Sigmoid colon (tissue), 3 donors: Measurements from ENCODE around the gene ANK2.

Experiments used
- POLR2A ChIP-seq, 2 donors: fragments of 450-650 bp; IDR thresholded peaks; one replicate each; pipeline ENCODE4 v1.6.1; 2016; ENCODE audit warnings: antibody characterized with exemption in 2 of 2, mild to moderate bottlenecking in 2 of 2, moderate library complexity in 2 of 2
- TF ChIP-seq, protein P1 (sequence below), 4 experiments: fragments of 450-650 bp in 3 of 4; fragments of 200-600 bp in 1 of 4; IDR thresholded peaks; one replicate each; pipeline ENCODE4 v1.5.1; 2016 to 2019; ENCODE audit warnings: antibody characterized with exemption in 4 of 4, mild to moderate bottlenecking in 3 of 4, moderate library complexity in 2 of 4

DNA sequence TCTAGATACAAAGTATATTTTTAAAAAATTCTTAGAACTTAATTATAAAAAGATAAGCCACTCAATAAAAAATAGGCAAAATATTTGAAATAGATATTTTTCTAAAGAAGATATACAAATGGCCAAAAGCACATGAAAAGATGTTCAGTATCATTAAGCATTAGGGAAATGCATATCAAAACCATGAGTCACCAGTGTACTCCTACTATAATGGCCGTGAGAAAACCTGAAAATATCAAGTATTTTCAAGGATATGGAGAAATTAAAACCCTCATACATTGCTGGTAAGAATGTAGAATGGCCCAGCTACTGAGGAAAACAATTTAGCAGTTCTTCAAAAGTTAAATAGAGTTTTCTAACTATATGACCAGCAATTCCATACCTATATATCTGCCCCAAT lies 374.2 kb downstream of the ANK2 start:
- no peak for TF ChIP-seq POLR2A (IDR thresholded peaks at IDR 0.05)
- TF ChIP-seq, protein P1, sequence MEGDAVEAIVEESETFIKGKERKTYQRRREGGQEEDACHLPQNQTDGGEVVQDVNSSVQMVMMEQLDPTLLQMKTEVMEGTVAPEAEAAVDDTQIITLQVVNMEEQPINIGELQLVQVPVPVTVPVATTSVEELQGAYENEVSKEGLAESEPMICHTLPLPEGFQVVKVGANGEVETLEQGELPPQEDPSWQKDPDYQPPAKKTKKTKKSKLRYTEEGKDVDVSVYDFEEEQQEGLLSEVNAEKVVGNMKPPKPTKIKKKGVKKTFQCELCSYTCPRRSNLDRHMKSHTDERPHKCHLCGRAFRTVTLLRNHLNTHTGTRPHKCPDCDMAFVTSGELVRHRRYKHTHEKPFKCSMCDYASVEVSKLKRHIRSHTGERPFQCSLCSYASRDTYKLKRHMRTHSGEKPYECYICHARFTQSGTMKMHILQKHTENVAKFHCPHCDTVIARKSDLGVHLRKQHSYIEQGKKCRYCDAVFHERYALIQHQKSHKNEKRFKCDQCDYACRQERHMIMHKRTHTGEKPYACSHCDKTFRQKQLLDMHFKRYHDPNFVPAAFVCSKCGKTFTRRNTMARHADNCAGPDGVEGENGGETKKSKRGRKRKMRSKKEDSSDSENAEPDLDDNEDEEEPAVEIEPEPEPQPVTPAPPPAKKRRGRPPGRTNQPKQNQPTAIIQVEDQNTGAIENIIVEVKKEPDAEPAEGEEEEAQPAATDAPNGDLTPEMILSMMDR (IDR thresholded peaks at IDR 0.05): no peak
